Neural cell (in vitro differentiated cells): ENCODE measurements around the gene SNRPB. TPM values are rescaled to one million over a fixed set of nuclear protein-coding genes. Genes with fewer than 3 reads are reported as not detected.
A peak's percentile ranks its signal among the peaks of the same experiment; 100 is the strongest.

Source experiments
- H2AFZ ChIP-seq: fragments of 200-600, 300-800 bp; sonication (generic), shearing (Covaris generic); 2 replicates; pipeline ENCODE4 v1.6.0; 2014; ENCODE audit warnings: low read depth, mild to moderate bottlenecking, antibody characterized with exemption, low read length, moderate library complexity
- H3F3A ChIP-seq: fragments of 200-600 bp; shearing (Covaris generic); 2 replicates; pipeline ENCODE4 v1.6.1; 2016; ENCODE audit warnings: mild to moderate bottlenecking, moderate library complexity, mixed read lengths, antibody characterized with exemption, low read length; ENCODE audit not compliant: insufficient read depth, poor library complexity, severe bottlenecking
- H3K27ac ChIP-seq: fragments of 200-600, 300-800 bp; sonication (generic), shearing (Covaris generic); 2 replicates; pipeline ENCODE4 v1.5.1; 2014; ENCODE audit warnings: mild to moderate bottlenecking, low read length, moderate library complexity
- H3K27me3 ChIP-seq: fragments of 300-800, 200-600 bp; sonication (generic), shearing (Covaris generic); 2 replicates; pipeline ENCODE4 v1.6.0; 2014; ENCODE audit warnings: mild to moderate bottlenecking, low read depth, low read length, moderate library complexity; ENCODE audit not compliant: insufficient read depth
- H3K36me3 ChIP-seq: fragments of 300-800, 200-600 bp; sonication (generic), shearing (Covaris generic); 2 replicates; pipeline ENCODE4 v1.5.1; 2014; ENCODE audit warnings: mild to moderate bottlenecking, antibody characterized with exemption, low read length, moderate library complexity; ENCODE audit not compliant: insufficient read depth
- H3K4me2 ChIP-seq: fragments of 300-800, 200-600 bp; sonication (generic), shearing (Covaris generic); 2 replicates; pipeline ENCODE4 v1.6.0; 2014; ENCODE audit warnings: mild to moderate bottlenecking, low read length
- H3K4me3 ChIP-seq: fragments of 300-800, 200-600 bp; sonication (generic), shearing (Covaris generic); 2 replicates; pipeline ENCODE4 v1.5.1; 2014; ENCODE audit warnings: mild to moderate bottlenecking, low read length, moderate library complexity
- H3K79me2 ChIP-seq: fragments of 200-600 bp; shearing (Covaris generic); replicated peaks from 2 replicates; pipeline ENCODE4 v1.6.0; 2014; ENCODE audit warnings: mild to moderate bottlenecking, low read length, moderate library complexity; ENCODE audit not compliant: insufficient read depth
- H3K9ac ChIP-seq: fragments of 300-800, 200-600 bp; sonication (generic), shearing (Covaris generic); 2 replicates; pipeline ENCODE4 v1.6.1; 2016; ENCODE audit warnings: mild to moderate bottlenecking, low read length, mixed read lengths
- H3K9me2 ChIP-seq: fragments of 200-600 bp; shearing (Covaris generic); 2 replicates; pipeline ENCODE4 v1.6.1; 2016; ENCODE audit warnings: mild to moderate bottlenecking, low read length, mixed read lengths; ENCODE audit not compliant: insufficient read depth
- H3K9me3 ChIP-seq: fragments of 200-600, 300-800 bp; sonication (generic), shearing (Covaris generic); 2 replicates; pipeline ENCODE4 v1.6.1; 2016; ENCODE audit warnings: mild to moderate bottlenecking, mixed run types, low read length, moderate library complexity, mixed read lengths
- H4K20me1 ChIP-seq: fragments of 200-600 bp; shearing (Covaris generic); 2 replicates; pipeline ENCODE4 v1.6.1; 2016; ENCODE audit warnings: mild to moderate bottlenecking, mixed run types; ENCODE audit not compliant: insufficient read depth
- EP300 ChIP-seq: fragments of 450-650 bp; conservative IDR thresholded peaks from 2 replicates; pipeline ENCODE4 v1.6.1; 2014; ENCODE audit warnings: antibody characterized with exemption, mild to moderate bottlenecking, moderate library complexity; ENCODE audit not compliant: poor library complexity, severe bottlenecking
- EZH2 ChIP-seq: fragments of 200-600, 300-800 bp; shearing (Covaris generic), sonication (generic); IDR thresholded peaks from 2 replicates; pipeline ENCODE4 v1.6.1; 2014; ENCODE audit warnings: antibody characterized with exemption, low read length, borderline replicate concordance, mild to moderate bottlenecking; ENCODE audit not compliant: insufficient read depth, poor library complexity, severe bottlenecking
- MXI1 ChIP-seq: fragments of 450-650 bp; conservative IDR thresholded peaks from 2 replicates; pipeline ENCODE4 v1.6.1; 2014; ENCODE audit warnings: antibody characterized with exemption, mild to moderate bottlenecking; ENCODE audit not compliant: poor library complexity, severe bottlenecking
- POLR2AphosphoS5 ChIP-seq: IDR thresholded peaks from 2 replicates; pipeline ENCODE4 v1.6.1; 2012
- RAD21 ChIP-seq: fragments of 450-650 bp; conservative IDR thresholded peaks from 2 replicates; pipeline ENCODE4 v1.6.1; 2014; ENCODE audit warnings: antibody characterized with exemption, mild to moderate bottlenecking, moderate library complexity
- SMC3 ChIP-seq: fragments of 450-650 bp; conservative IDR thresholded peaks from 2 replicates; pipeline ENCODE4 v1.6.1; 2014; ENCODE audit warnings: antibody characterized with exemption, mild to moderate bottlenecking, moderate library complexity; ENCODE audit not compliant: poor library complexity
- TAF1 ChIP-seq: IDR thresholded peaks from 2 replicates; pipeline ENCODE4 v1.6.1; 2012; ENCODE audit warnings: low read depth
- polyA plus RNA-seq: library from polyadenylated mRNA; depleted of rRNA; stranded (reverse); fragments of >200 nt; gene quantifications from 2 replicates; pipeline ENCODE4 v1.2.3, GENCODE V29; 2014
- TF ChIP-seq, protein P1 (sequence below): fragments of 450-650 bp; IDR thresholded peaks from 2 replicates; pipeline ENCODE4 v1.5.1; 2014; ENCODE audit warnings: antibody characterized with exemption, mild to moderate bottlenecking, moderate library complexity; ENCODE audit not compliant: poor library complexity, severe bottlenecking

SNRPB gene
- polyA plus RNA-seq, 1 donor from 2014 or later, result 289 TPM

DNA sequence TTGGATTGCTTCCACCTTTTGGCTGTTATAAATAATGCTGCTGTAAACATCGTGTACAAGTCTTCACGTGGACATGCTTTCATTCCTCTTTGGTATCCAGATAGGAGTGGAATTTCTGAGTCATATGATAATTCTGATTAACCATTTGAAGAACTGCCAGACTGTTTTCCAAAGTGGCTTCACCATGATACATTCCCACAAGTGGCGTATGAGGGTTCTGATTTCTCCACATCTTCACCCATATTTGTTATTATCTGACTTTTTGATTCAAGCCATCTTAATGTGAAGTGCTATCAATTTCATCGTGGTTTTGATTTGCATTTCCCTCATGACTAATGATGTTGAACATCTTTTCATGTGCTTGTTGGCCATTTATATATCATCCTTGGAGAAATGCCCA, 2.9 kb upstream of the SNRPB start:
- Histone ChIP-seq H3K4me3 (no peak overlapping the region), H3K79me2 (peaks cover 19% of the 10 kb centered on the region), H3K27ac (no peak overlapping the region), H3K27me3 (no peaks in the 10 kb centered on the region), H4K20me1 (no peaks in the 10 kb centered on the region), H2AFZ (no peak overlapping the region), H3K9ac (no peak overlapping the region), H3K9me2 (no peaks in the 10 kb centered on the region), H3K9me3 (no peaks in the 10 kb centered on the region), H3K36me3 (no peaks in the 10 kb centered on the region), H3F3A (no peaks in the 10 kb centered on the region), H3K4me2 (no peak overlapping the region)
- TF ChIP-seq TAF1, result no peak
- no peak for TF ChIP-seq EZH2
- no peak for TF ChIP-seq POLR2AphosphoS5
- TF ChIP-seq SMC3, result no peak
- no peak for TF ChIP-seq RAD21

DNA sequence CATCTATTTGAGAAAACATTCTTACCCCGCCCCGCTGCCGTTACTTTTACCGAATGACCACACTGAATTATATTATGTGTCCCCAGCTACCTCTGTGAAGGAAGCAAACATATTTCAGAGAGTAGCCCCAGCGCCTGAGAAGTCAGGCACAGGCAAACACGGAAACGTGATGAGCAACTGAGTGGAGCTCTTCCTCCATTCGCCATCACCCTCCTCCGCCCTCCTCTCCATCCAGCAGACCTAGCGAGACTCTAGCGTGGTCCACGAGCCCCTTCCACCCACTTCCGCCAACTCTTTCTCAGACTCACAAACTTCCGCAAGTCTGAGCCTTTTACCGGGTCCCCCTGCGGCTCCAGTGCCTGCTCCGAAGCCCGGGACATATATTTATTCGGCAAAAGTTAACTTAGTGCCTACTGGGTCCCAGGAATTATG, 582 bp downstream of the SNRPB start:
- no peaks in the 10 kb centered on the region for H3F3A ChIP-seq
- H3K4me3 ChIP-seq, result peak overlapping the region; percentile 86
- H3K9me2 ChIP-seq, result no peaks in the 10 kb centered on the region
- H3K36me3 ChIP-seq, result peaks cover 4% of the 10 kb centered on the region
- no peaks in the 10 kb centered on the region for H3K27me3 ChIP-seq
- H3K9me3 ChIP-seq, result no peaks in the 10 kb centered on the region
- H3K4me2 ChIP-seq, result peak overlapping the region; percentile 88
- peaks cover 32% of the 10 kb centered on the region for H3K79me2 ChIP-seq
- peak overlapping the region; percentile 75 for H3K9ac ChIP-seq
- H3K27ac ChIP-seq, result peak overlapping the region; percentile 73
- no peaks in the 10 kb centered on the region for H4K20me1 ChIP-seq
- peak overlapping the region; percentile 52 for H2AFZ ChIP-seq
- TF ChIP-seq EP300, result no peak
- no peak for TF ChIP-seq POLR2AphosphoS5

DNA sequence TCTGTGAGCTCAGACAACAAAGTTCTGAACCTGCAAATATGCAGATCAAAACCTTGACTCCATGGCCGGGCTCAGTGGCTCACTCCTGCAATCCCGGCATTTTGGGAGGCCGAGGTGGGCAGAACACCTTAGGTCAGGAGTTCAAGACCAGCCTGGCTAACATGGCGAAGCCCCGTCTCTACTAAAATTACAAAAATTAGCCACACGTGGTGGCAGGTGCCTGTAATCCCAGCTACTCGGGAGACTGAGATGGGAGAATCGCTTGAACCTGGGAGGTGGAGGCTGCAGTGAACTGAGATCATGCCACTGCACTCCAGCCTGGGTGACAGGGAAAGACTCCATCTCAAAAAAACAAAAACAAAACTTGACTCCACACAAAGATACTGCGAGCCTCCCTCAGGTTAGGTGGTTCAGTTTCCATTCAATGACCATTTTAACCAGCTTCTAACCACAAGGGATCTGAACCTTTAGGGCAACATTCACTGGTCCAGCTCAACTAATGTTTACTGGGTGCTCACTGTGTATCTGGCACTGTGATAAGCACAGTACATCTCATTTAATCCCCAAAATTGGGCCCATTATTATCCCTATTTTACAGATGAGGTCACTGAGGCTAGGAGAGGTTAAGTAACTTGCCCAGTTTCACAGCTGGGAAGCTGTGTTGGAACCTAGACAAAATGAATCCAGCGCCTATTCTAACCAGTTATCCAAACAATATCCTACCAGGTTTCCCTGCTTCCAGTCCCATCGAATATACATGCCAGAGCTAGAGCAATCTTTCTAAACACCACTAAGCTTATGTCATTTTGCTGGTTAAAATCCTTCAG, 1.8 kb downstream of the SNRPB start:
- peaks cover 32% of the 10 kb centered on the region for H3K79me2 ChIP-seq
- H2AFZ ChIP-seq, result no peak overlapping the region
- no peaks in the 10 kb centered on the region for H3K27me3 ChIP-seq
- TF ChIP-seq TAF1 (no peak), MXI1 (no peak), EP300 (no peak), SMC3 (no peak), POLR2AphosphoS5 (no peak)
- TF ChIP-seq, protein P1, sequence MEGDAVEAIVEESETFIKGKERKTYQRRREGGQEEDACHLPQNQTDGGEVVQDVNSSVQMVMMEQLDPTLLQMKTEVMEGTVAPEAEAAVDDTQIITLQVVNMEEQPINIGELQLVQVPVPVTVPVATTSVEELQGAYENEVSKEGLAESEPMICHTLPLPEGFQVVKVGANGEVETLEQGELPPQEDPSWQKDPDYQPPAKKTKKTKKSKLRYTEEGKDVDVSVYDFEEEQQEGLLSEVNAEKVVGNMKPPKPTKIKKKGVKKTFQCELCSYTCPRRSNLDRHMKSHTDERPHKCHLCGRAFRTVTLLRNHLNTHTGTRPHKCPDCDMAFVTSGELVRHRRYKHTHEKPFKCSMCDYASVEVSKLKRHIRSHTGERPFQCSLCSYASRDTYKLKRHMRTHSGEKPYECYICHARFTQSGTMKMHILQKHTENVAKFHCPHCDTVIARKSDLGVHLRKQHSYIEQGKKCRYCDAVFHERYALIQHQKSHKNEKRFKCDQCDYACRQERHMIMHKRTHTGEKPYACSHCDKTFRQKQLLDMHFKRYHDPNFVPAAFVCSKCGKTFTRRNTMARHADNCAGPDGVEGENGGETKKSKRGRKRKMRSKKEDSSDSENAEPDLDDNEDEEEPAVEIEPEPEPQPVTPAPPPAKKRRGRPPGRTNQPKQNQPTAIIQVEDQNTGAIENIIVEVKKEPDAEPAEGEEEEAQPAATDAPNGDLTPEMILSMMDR, result no peak
- H3F3A ChIP-seq, result no peaks in the 10 kb centered on the region
- H3K4me2 ChIP-seq, result no peak overlapping the region
- H3K9me3 ChIP-seq, result no peaks in the 10 kb centered on the region
- H3K9ac ChIP-seq, result no peak overlapping the region
- H3K4me3 ChIP-seq, result peak overlapping the region; percentile 86
- no peak overlapping the region for H3K27ac ChIP-seq
- H3K9me2 ChIP-seq, result no peaks in the 10 kb centered on the region
- H4K20me1 ChIP-seq, result no peaks in the 10 kb centered on the region
- peaks cover 8% of the 10 kb centered on the region for H3K36me3 ChIP-seq
